Inferior parietal cortex (tissue), 1 donor: ENCODE results near the gene GLT1D1.
"Not testable (repeated sequence)": the region's sequence is repeated elsewhere in the genome, so short reads cannot be mapped to it uniquely, and the experiment has no call there.

ENCODE experiments used
- DNase-seq: peaks from one replicate; pipeline ENCODE4 v3.0.0-alpha.2; 2016; ENCODE audit errors: extremely low spot score

GLT1D1 gene

GRCh38 chr12:128852885-128853599 is at the start of gene GLT1D1:
GLT1D1 (plus strand) TSS chr12:128853478; CDS start chr12:128853582, 104 bp downstream.
- DNase-seq = no peak

- no peak for DNase-seq
Observed at GRCh38 chr12:128803788-128804187, 49.5 kb upstream of the GLT1D1 start.

GRCh38 chr12:128804762-128805161 is 48.5 kb upstream of the GLT1D1 start:
- no peak for DNase-seq

GRCh38 chr12:128805406-128805805 is 47.9 kb upstream of the GLT1D1 start:
- DNase-seq = not testable (repeated sequence)

- no peak for DNase-seq
Observed at GRCh38 chr12:128806573-128806972, 46.7 kb upstream of the GLT1D1 start.

GRCh38 chr12:128807161-128807724 is 46.0 kb upstream of the GLT1D1 start:
- DNase-seq = no peak

- DNase-seq = no peak
Observed at GRCh38 chr12:128808651-128809050, 44.6 kb upstream of the GLT1D1 start.

GRCh38 chr12:128810182-128811127 is 42.8 kb upstream of the GLT1D1 start:
- DNase-seq = no peak

GRCh38 chr12:128811806-128812205 is 41.5 kb upstream of the GLT1D1 start:
- no peak for DNase-seq

- no peak for DNase-seq
Observed at GRCh38 chr12:128813392-128813791, 39.9 kb upstream of the GLT1D1 start.

- no peak for DNase-seq
Observed at GRCh38 chr12:128813883-128814282, 39.4 kb upstream of the GLT1D1 start.

- no peak for DNase-seq
Observed at GRCh38 chr12:128814411-128815261, 38.6 kb upstream of the GLT1D1 start.

- peak; percentile 1 for DNase-seq
Observed at GRCh38 chr12:128815779-128816642, 37.3 kb upstream of the GLT1D1 start.

GRCh38 chr12:128816643-128816920 is 36.7 kb upstream of the GLT1D1 start:
- DNase-seq = no peak

- no peak for DNase-seq
Observed at GRCh38 chr12:128817111-128818015, 35.9 kb upstream of the GLT1D1 start.

GRCh38 chr12:128818065-128819022 is 34.9 kb upstream of the GLT1D1 start:
- no peak for DNase-seq

- DNase-seq = no peak
Observed at GRCh38 chr12:128819293-128820144, 33.8 kb upstream of the GLT1D1 start.

GRCh38 chr12:128820253-128820652 is 33.0 kb upstream of the GLT1D1 start:
- no peak for DNase-seq
